K562 (cell line): Measurements from ENCODE around the gene TMEM217. TPM values are rescaled to one million over a fixed set of nuclear protein-coding genes. Genes with fewer than 3 reads are reported as not detected.

Experiments
- DEAF1 ChIP-seq: fragments of 450-650 bp; formaldehyde crosslinking; IDR thresholded peaks from 2 replicates; pipeline ENCODE4 v1.4.0; 2020; ENCODE audit warnings: mild to moderate bottlenecking, moderate library complexity
- ELF2 ChIP-seq: fragments of 250-450 bp; sonication (Bioruptor Pico); IDR thresholded peaks from 2 replicates; pipeline ENCODE4 v1.5.0; 2021; ENCODE audit warnings: mild to moderate bottlenecking
- EP300 ChIP-seq: IDR thresholded peaks from 2 replicates; pipeline ENCODE4 v1.6.1; 2012; ENCODE audit warnings: low read length, improper control_type of control experiment
- FOXO4 ChIP-seq: fragments of 450-650 bp; formaldehyde crosslinking; IDR thresholded peaks from 2 replicates; pipeline ENCODE4 v1.4.0; 2020; ENCODE audit warnings: mild to moderate bottlenecking, moderate library complexity
- FOXP4 ChIP-seq: sonication (generic); formaldehyde crosslinking; IDR thresholded peaks from 2 replicates; pipeline ENCODE4 v1.8.0; 2022; ENCODE audit warnings: mild to moderate bottlenecking, missing genetic modification reagents, borderline replicate concordance
- HDAC2 ChIP-seq: fragments of 450-650 bp; IDR thresholded peaks from 2 replicates; pipeline ENCODE4 v1.6.1; 2016; ENCODE audit warnings: mild to moderate bottlenecking
- HOXB6 ChIP-seq: fragments of 250-450 bp; sonication (Bioruptor Pico); IDR thresholded peaks from 2 replicates; pipeline ENCODE4 v1.5.1; 2022; ENCODE audit warnings: mild to moderate bottlenecking, borderline replicate concordance
- MXI1 ChIP-seq: IDR thresholded peaks from 2 replicates; pipeline ENCODE4 v1.6.1; 2011; ENCODE audit warnings: low read depth, mild to moderate bottlenecking, improper control_type of control experiment, low read length
- PYGO2 ChIP-seq: fragments of 450-650 bp; IDR thresholded peaks from 2 replicates; pipeline ENCODE4 v1.6.1; 2016; ENCODE audit warnings: mild to moderate bottlenecking, missing genetic modification characterization, moderate library complexity, missing compliant biosample characterization
- RBM22 ChIP-seq: fragments of 200-400 bp; formaldehyde crosslinking; IDR thresholded peaks from 2 replicates; pipeline ENCODE4 v1.6.1; 2018; ENCODE audit warnings: low read length, low read depth; ENCODE audit not compliant: poor library complexity, severe bottlenecking
- TSHZ1 ChIP-seq: fragments of 250-450 bp; sonication (Bioruptor Pico); IDR thresholded peaks from 2 replicates; pipeline ENCODE4 v1.4.0; 2020; ENCODE audit warnings: mild to moderate bottlenecking, moderate library complexity
- ZBED1 ChIP-seq: IDR thresholded peaks from 2 replicates; pipeline ENCODE4 v1.6.1; 2014
- ZBTB9 ChIP-seq: fragments of 450-650 bp; formaldehyde crosslinking; IDR thresholded peaks from 2 replicates; pipeline ENCODE4 v1.4.0; 2020; ENCODE audit warnings: mild to moderate bottlenecking, moderate library complexity
- ZNF212 ChIP-seq: fragments of 450-650 bp; formaldehyde crosslinking; IDR thresholded peaks from 2 replicates; pipeline ENCODE4 v1.4.0; 2020; ENCODE audit warnings: mild to moderate bottlenecking
- ZNF282 ChIP-seq: sonication (generic); formaldehyde crosslinking; IDR thresholded peaks from 2 replicates; pipeline ENCODE4 v1.8.1; 2023; ENCODE audit warnings: missing genetic modification reagents
- ZNF316 ChIP-seq: fragments of 450-650 bp; IDR thresholded peaks from 2 replicates; pipeline ENCODE4 v1.6.1; 2016
- polyA plus RNA-seq, 8 experiments: library from polyadenylated mRNA; depleted of rRNA in 4 of 8; stranded (reverse) in 5 of 8; unstranded in 3 of 8; fragments of >200 nt; fragmentation: Nextera tagmentation in 2 of 8; fragmentation: Illumina TruSeq in 1 of 8; extraction: Ambion mirVana in 2 of 8; extraction: Trizol in 1 of 8; gene quantifications; 2 replicates each; pipeline versions ENCODE4 v1.2.1 to v1.2.3, GENCODE V29; 2011 to 2014; ENCODE audit warnings: inconsistent platforms in 1 of 8, missing spikeins in 1 of 8
- total RNA-seq, 7 experiments: library from RNA; depleted of rRNA in 6 of 7; stranded (reverse); fragments of >200 nt in 6 of 7; fragmentation: Illumina TruSeq in 2 of 7; extraction: Trizol in 2 of 7; gene quantifications; 2 replicates each; pipeline versions ENCODE4 v1.2.1 to v1.2.3, GENCODE V29; 2011 to 2021; ENCODE audit warnings: low replicate concordance in 1 of 7

The TMEM217 gene
- total and polyA plus RNA-seq, 9 of the 15 experiments (the other 6 are each of a cell fraction or from before 2014, with no cell fraction given) = 1.3 to 8.0 (median 1.9) TPM

GRCh38 chr6:37242429-37243052 lies 15.4 kb downstream of the TMEM217 start (continued):
- TF ChIP-seq FOXP4 (CRISPR knock-in tag) = no peak
- 0 out of 2 replicates have a peak, but pooled peaks have one; percentile 27 for TF ChIP-seq HDAC2
- TF ChIP-seq ZBTB9 (CRISPR knock-in tag) = no peak
- no peak for TF ChIP-seq TSHZ1 (CRISPR knock-in tag)
- TF ChIP-seq ZNF282 = no peak
- TF ChIP-seq EP300 = peak; percentile 21; the same call in 1 of the 2 replicates
- TF ChIP-seq RBM22 = no peak
- TF ChIP-seq DEAF1 (CRISPR knock-in tag) = no peak
- TF ChIP-seq ELF2 (CRISPR knock-in tag) = no peak
- TF ChIP-seq HOXB6 (CRISPR knock-in tag) = no peak
- TF ChIP-seq ZNF316 = no peak
- TF ChIP-seq PYGO2 (tag) = no peak
- no peak for TF ChIP-seq ZBED1
- TF ChIP-seq MXI1 = no peak
- TF ChIP-seq FOXO4 = no peak
- no peak for TF ChIP-seq ZNF212 (CRISPR knock-in tag)
